GM23338 (cell line): ENCODE data around the gene CLCF1. TPM values are rescaled to one million over a fixed set of nuclear protein-coding genes. Genes with fewer than 3 reads are reported as not detected.

ENCODE experiments used
- ATAC-seq: fragments of 200-7000 bp; cut with Tn5 transposase; 3 replicates; pipeline ENCODE4 v1.9.1; 2020
- DNase-seq: peaks from one replicate; pipeline ENCODE4 v3.0.0-alpha.2; 2015; ENCODE audit warnings: low spot score
- H2AFZ ChIP-seq: fragments of 200-600 bp; sonication (generic); 2 replicates; pipeline ENCODE4 v1.8.0; 2016; ENCODE audit warnings: antibody characterized with exemption, mild to moderate bottlenecking, moderate library complexity
- H3F3A ChIP-seq: fragments of 200-600 bp; sonication (generic); replicated peaks from 2 replicates; pipeline ENCODE4 v1.8.0; 2017; ENCODE audit warnings: antibody characterized with exemption, mixed run types, low read depth
- H3K27ac ChIP-seq: fragments of 200-600 bp; sonication (generic); 2 replicates; pipeline ENCODE4 v1.6.1; 2016; ENCODE audit warnings: low read depth
- H3K27me3 ChIP-seq: fragments of 200-600 bp; sonication (generic); 2 replicates; pipeline ENCODE4 v1.8.0; 2016; ENCODE audit warnings: mild to moderate bottlenecking, mixed run types, moderate library complexity; ENCODE audit not compliant: insufficient read depth
- H3K36me3 ChIP-seq: fragments of 200-600 bp; sonication (generic); 2 replicates; pipeline ENCODE4 v1.8.0; 2016; ENCODE audit warnings: mild to moderate bottlenecking; ENCODE audit not compliant: insufficient read depth
- H3K4me1 ChIP-seq: fragments of 200-600 bp; sonication (generic); 2 replicates; pipeline ENCODE4 v1.8.0; 2016; ENCODE audit warnings: mild to moderate bottlenecking, moderate library complexity; ENCODE audit not compliant: insufficient read depth
- H3K4me2 ChIP-seq: fragments of 200-600 bp; sonication (generic); 2 replicates; pipeline ENCODE4 v1.7.1; 2017; ENCODE audit warnings: mixed run types
- H3K4me3 ChIP-seq: fragments of 200-600 bp; sonication (generic); 2 replicates; pipeline ENCODE4 v1.6.1; 2016; ENCODE audit warnings: mixed run types
- H3K79me2 ChIP-seq: fragments of 200-600 bp; sonication (generic); replicated peaks from 2 replicates; pipeline ENCODE4 v1.8.0; 2017; ENCODE audit warnings: mild to moderate bottlenecking; ENCODE audit not compliant: insufficient read depth
- H3K9me2 ChIP-seq: fragments of 200-600 bp; sonication (generic); 2 replicates; pipeline ENCODE4 v1.8.0; 2017; ENCODE audit not compliant: insufficient read depth
- H4K20me1 ChIP-seq: fragments of 200-600 bp; sonication (generic); replicated peaks from 2 replicates; pipeline ENCODE4 v1.8.0; 2017; ENCODE audit warnings: mild to moderate bottlenecking; ENCODE audit not compliant: insufficient read depth
- H3K27ac Mint-ChIP-seq: 2 replicates; pipeline ENCODE4 v1.8.0; 2020; ENCODE audit warnings: inconsistent platforms, mild to moderate bottlenecking, moderate library complexity, mixed read lengths
- H3K27me3 Mint-ChIP-seq: 3 replicates; pipeline ENCODE4 v1.8.0; 2022; ENCODE audit warnings: low read depth, mild to moderate bottlenecking, moderate library complexity, mixed read lengths, inconsistent platforms; ENCODE audit not compliant: insufficient read depth, poor library complexity
- H3K36me3 Mint-ChIP-seq: 3 replicates; pipeline ENCODE4 v1.8.0; 2021; ENCODE audit warnings: low read depth, mild to moderate bottlenecking, inconsistent platforms, moderate library complexity, mixed read lengths
- H3K4me1 Mint-ChIP-seq: 3 replicates; pipeline ENCODE4 v1.8.0; 2020; ENCODE audit warnings: mild to moderate bottlenecking, inconsistent platforms, mixed read lengths
- H3K4me3 Mint-ChIP-seq: 3 replicates; pipeline ENCODE4 v1.8.0; 2021; ENCODE audit warnings: moderate library complexity, mild to moderate bottlenecking, inconsistent platforms, mixed read lengths
- H3K9me3 Mint-ChIP-seq: 3 replicates; pipeline ENCODE4 v1.8.0; 2020; ENCODE audit warnings: moderate library complexity, mild to moderate bottlenecking, inconsistent platforms, mixed read lengths
- EZH2phosphoT487 ChIP-seq: fragments of 200-600 bp; sonication (generic); IDR thresholded peaks from one replicate; pipeline ENCODE4 v1.8.1; 2018; ENCODE audit warnings: antibody characterized with exemption; ENCODE audit not compliant: unreplicated experiment
- JUNB ChIP-seq: IDR thresholded peaks from one replicate; pipeline ENCODE4 v1.6.1; 2016; ENCODE audit warnings: antibody characterized with exemption; ENCODE audit not compliant: unreplicated experiment
- POLR2AphosphoS5 ChIP-seq: IDR thresholded peaks from 2 replicates; pipeline ENCODE4 v1.6.1; 2016; ENCODE audit warnings: antibody characterized with exemption, low read depth
- ZNF331 ChIP-seq: fragments of 250-450 bp; sonication (Bioruptor Pico); IDR thresholded peaks from 2 replicates; pipeline ENCODE4 v1.5.0; 2020; ENCODE audit warnings: low read depth, mild to moderate bottlenecking, moderate library complexity
- polyA plus RNA-seq: library from polyadenylated mRNA; unstranded; fragments of >200 nt; fragmentation: Nextera tagmentation; extraction: Ambion mirVana; gene quantifications from 2 replicates; pipeline ENCODE4 v1.2.1, GENCODE V29; 2016
- total RNA-seq: library from RNA; depleted of rRNA; stranded (reverse); fragments of >200 nt; shearing (Covaris generic); gene quantifications from 2 replicates; pipeline ENCODE4 v1.2.3, GENCODE V29; 2014
- TF ChIP-seq, protein P1 (sequence below): IDR thresholded peaks from one replicate; pipeline ENCODE4 v1.6.1; 2018; ENCODE audit warnings: antibody characterized with exemption; ENCODE audit not compliant: unreplicated experiment

CLCF1 gene
- total and polyA plus RNA-seq, 2 experiments from 2014 or later = 0.32 TPM; not detected in 1

- Histone ChIP-seq H3K79me2 (no peaks in the 10 kb centered on the region), H3K4me3 (no peak overlapping the region), H3K4me1 (peaks cover 9% of the 10 kb centered on the region), H3K27me3 (no peaks in the 10 kb centered on the region; the same call in 1 of the 2 replicates), H3K27ac (no peak overlapping the region), H3K36me3 (no peaks in the 10 kb centered on the region), H3K4me2 (no peak overlapping the region), H2AFZ (no peak overlapping the region), H4K20me1 (no peaks in the 10 kb centered on the region; the same call in 1 of the 2 replicates), H3K9me2 (no peaks in the 10 kb centered on the region), H3F3A (0 out of 2 replicates have a peak, but pooled peaks cover 14% of the 10 kb centered on the region)
- ATAC-seq (no peak), DNase-seq (no peak)
- no peak for TF ChIP-seq EZH2phosphoT487
- TF ChIP-seq, protein P1, sequence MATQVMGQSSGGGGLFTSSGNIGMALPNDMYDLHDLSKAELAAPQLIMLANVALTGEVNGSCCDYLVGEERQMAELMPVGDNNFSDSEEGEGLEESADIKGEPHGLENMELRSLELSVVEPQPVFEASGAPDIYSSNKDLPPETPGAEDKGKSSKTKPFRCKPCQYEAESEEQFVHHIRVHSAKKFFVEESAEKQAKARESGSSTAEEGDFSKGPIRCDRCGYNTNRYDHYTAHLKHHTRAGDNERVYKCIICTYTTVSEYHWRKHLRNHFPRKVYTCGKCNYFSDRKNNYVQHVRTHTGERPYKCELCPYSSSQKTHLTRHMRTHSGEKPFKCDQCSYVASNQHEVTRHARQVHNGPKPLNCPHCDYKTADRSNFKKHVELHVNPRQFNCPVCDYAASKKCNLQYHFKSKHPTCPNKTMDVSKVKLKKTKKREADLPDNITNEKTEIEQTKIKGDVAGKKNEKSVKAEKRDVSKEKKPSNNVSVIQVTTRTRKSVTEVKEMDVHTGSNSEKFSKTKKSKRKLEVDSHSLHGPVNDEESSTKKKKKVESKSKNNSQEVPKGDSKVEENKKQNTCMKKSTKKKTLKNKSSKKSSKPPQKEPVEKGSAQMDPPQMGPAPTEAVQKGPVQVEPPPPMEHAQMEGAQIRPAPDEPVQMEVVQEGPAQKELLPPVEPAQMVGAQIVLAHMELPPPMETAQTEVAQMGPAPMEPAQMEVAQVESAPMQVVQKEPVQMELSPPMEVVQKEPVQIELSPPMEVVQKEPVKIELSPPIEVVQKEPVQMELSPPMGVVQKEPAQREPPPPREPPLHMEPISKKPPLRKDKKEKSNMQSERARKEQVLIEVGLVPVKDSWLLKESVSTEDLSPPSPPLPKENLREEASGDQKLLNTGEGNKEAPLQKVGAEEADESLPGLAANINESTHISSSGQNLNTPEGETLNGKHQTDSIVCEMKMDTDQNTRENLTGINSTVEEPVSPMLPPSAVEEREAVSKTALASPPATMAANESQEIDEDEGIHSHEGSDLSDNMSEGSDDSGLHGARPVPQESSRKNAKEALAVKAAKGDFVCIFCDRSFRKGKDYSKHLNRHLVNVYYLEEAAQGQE = no peak
- TF ChIP-seq ZNF331 = no peak
- TF ChIP-seq JUNB = no peak
- H3K9me3 Mint-ChIP-seq = no peaks in the 10 kb centered on the region; the same call in 2 of the 3 replicates
- H3K36me3 Mint-ChIP-seq = no peaks in the 10 kb centered on the region; the same call in 2 of the 3 replicates
- H3K4me1 Mint-ChIP-seq = peaks cover 26% of the 10 kb centered on the region
- peaks cover 30% of the 10 kb centered on the region for H3K27me3 Mint-ChIP-seq
- no peak overlapping the region for H3K27ac Mint-ChIP-seq
- H3K4me3 Mint-ChIP-seq = no peak overlapping the region; the same call in 2 of the 3 replicates
Observed at GRCh38 chr11:67355794-67356386, 17.5 kb downstream of the CLCF1 start.

DNA sequence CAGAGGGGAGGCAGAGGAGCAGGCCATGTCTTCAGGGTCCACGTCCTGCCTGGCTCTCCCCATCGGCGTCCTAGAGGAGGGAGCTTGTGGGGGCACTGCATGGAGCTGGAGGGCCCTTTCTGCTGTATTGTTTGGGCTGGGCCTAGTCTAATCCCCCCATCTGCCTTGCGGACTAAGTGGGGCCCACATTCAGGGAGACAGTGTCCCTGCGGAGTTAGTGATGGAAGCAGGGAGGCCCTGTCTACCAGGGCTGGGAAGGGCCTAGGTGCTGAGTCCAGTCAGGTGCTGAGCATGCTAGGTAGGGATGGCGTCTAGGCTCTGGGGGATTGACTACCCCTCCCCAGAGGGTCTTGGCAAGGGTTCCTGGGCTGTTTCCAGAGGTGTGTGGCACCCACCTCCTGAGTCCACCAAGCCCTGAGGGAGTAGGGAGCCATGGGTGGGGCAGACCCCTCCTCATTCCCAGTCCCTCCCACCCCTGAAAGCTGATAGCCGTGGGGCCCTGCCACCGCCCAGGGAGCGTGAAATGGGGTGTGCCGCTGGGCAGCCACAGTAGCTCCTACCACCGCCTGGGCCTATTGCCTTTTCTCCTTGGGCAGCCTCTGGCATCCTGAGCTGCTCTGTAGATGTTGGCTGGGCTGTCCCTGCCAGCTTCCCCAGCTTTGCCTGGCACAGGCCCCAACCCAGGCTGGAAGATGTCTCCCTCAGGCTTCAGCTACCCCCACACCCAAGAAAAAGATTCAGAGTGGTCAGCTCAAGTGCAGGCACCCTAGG is 18.2 kb downstream of the CLCF1 start:
- H3K9me2 ChIP-seq = no peaks in the 10 kb centered on the region
- no peak overlapping the region for H2AFZ ChIP-seq
- no peaks in the 10 kb centered on the region for H3K36me3 ChIP-seq
- H3K27me3 Mint-ChIP-seq = peaks cover 30% of the 10 kb centered on the region
- DNase-seq (no peak), ATAC-seq (no peak)
- peaks cover 9% of the 10 kb centered on the region for H3K4me1 ChIP-seq
- no peaks in the 10 kb centered on the region; the same call in 2 of the 3 replicates for H3K36me3 Mint-ChIP-seq
- H3K27me3 ChIP-seq = no peaks in the 10 kb centered on the region; the same call in 1 of the 2 replicates
- H3K4me3 ChIP-seq = no peak overlapping the region
- H3K27ac Mint-ChIP-seq = no peak overlapping the region
- H3K27ac ChIP-seq = no peak overlapping the region
- H3K79me2 ChIP-seq = no peaks in the 10 kb centered on the region
- peaks cover 26% of the 10 kb centered on the region for H3K4me1 Mint-ChIP-seq
- no peak for TF ChIP-seq POLR2AphosphoS5
- H3K4me3 Mint-ChIP-seq = no peak overlapping the region
- H4K20me1 ChIP-seq = no peaks in the 10 kb centered on the region; the same call in 1 of the 2 replicates
- H3K9me3 Mint-ChIP-seq = no peaks in the 10 kb centered on the region; the same call in 2 of the 3 replicates
- H3F3A ChIP-seq = 0 out of 2 replicates have a peak, but pooled peaks cover 14% of the 10 kb centered on the region
- H3K4me2 ChIP-seq = no peak overlapping the region
